H1 (cell line): Measurements from ENCODE around the gene ABCA2. TPM values are rescaled to one million over a fixed set of nuclear protein-coding genes. Genes with fewer than 3 reads are reported as not detected.

ENCODE experiments used
- ATF3 ChIP-seq: IDR thresholded peaks from 2 replicates; pipeline ENCODE4 v1.6.1; 2011; ENCODE audit warnings: low read depth, mild to moderate bottlenecking, low read length; ENCODE audit not compliant: insufficient read depth
- RBBP5 ChIP-seq: IDR thresholded peaks from 2 replicates; pipeline ENCODE4 v1.7.1; 2012; ENCODE audit warnings: low read depth, mild to moderate bottlenecking, inconsistent platforms, low read length, moderate library complexity, borderline replicate concordance
- RXRA ChIP-seq: IDR thresholded peaks from 2 replicates; pipeline ENCODE4 v1.6.1; 2011; ENCODE audit warnings: low read depth, mild to moderate bottlenecking, low read length, moderate library complexity; ENCODE audit not compliant: insufficient read depth
- polyA plus RNA-seq, 7 experiments: library from polyadenylated mRNA; depleted of rRNA in 3 of 7; stranded (reverse) in 5 of 7; unstranded in 2 of 7; fragments of >200 nt in 5 of 7; fragments of 200-250 nt in 2 of 7; gene quantifications; 1 replicate in 5 of 7; 2 replicates in 1 of 7; 4 replicates in 1 of 7; pipeline versions ENCODE4 v1.2.1 to v1.2.3, GENCODE V29; 2011 to 2013; ENCODE audit warnings: missing spikeins in 2 of 7, mixed read lengths in 2 of 7
- total RNA-seq: library from RNA; stranded (reverse); fragmentation: NEBNext Ultra II Directional; extraction: Animal tissue kit (Norgen Biotek cat#: 25700); gene quantifications from 2 replicates; pipeline ENCODE4 v1.2.1, GENCODE V29; 2021

Gene ABCA2
- total and polyA plus RNA-seq, 2 of the 8 experiments (the other 6 are each of a cell fraction or from before 2014, with no cell fraction given): 12.5 to 14.3 TPM

DNA sequence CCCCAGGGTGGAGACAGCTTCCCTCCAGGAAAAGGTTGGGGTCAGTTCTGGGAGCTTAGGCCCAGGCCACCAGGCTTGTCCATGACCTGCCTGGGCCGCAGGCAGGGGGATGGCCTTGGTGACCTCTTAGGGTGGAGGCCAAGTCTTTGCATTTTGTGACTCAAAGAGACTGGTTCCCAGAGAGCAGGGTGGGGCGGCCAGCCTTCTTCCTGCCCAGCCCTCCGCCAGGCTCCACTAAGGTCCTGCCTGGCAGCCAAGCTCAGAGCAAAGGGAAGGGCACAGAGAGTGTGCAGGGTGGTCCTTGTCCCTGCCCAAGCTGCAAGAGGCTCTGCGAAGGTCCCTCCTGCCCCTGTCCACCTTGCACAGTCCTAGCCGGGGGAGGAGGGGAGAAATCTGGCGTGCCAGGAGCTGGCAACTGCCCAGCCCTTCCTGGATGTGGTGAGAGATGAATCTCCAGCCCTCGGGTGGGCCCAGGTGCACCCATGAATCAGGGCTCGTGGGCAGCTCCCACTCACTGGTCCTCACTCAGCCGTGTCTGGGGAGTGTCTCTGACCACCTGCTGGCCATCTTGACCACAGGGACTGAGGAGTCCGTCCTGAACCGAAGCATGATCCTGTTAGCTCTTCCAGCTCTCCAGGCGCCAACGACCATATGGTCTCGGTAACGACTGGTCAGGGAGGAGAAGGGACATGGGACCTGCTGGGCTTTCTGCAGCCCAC, 53.1 kb downstream of the ABCA2 start (continued):
- TF ChIP-seq ATF3 (no peak), RBBP5 (no peak), RXRA (no peak)
